Measurements from ENCODE around the gene SYT15.

The SYT15 gene

DNA sequence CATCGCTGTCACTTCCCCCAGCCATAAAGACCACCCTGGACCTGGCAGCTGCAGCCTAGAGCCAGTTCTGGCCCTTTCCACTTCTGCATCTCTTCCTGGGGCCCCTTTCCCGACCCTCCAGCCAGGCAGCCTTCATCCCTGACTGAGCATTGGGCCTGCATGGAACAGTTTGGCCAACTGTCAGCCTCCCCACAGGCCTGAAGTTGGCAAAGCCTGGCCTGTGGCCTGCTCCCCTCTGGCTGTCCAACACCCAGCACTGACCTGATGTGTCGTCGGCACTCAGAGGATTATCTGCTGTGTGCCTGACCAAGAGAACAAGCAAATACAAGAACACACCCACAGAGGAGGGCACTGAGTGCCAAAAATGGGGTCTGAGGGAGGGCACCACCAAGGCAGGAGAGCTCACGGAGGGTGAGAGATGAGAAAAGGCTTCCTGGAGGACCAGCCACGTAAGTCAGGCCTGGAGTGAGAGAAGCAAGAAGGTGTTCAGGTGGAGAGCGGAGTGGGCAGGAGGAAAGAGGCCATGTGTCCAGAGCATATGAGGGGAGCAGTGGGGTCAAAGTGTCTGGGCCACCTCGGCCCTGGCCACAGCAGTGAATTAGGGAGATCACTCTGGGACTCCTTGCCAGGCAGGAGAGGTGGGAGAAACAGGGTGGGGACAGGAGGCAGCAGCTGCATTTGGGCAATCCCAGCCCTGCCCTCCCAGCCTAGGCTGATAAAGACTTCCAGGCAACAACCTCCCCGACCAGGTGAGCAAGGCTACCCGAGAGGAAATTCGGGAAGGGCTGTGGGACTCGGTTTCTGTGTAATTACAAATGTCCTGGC lies 27.0 kb upstream of the SYT15 start:
- H3K27me3 ChIP-seq (ENCODE audit: control insufficient read depth in 1 of 2, insufficient read depth in 2 of 2, low read length in 2 of 2): peaks cover 6 to 19% of the 10 kb centered on the region in 2 donors
- H3K27ac ChIP-seq (ENCODE audit: low read depth, low read length): no peak overlapping the region
- no peak overlapping the region for H3K4me3 ChIP-seq (ENCODE audit: low read depth in 1 of 2, low read length in 2 of 2)
- H3K36me3 ChIP-seq (ENCODE audit: control insufficient read depth in 1 of 2, insufficient read depth in 2 of 2, low read length in 2 of 2): peaks cover 0 to 18% of the 10 kb centered on the region in 2 donors
- no peaks in the 10 kb centered on the region for H3K9me3 ChIP-seq (ENCODE audit: control insufficient read depth in 1 of 2, low read length in 2 of 2)
- peaks cover 19 to 23% of the 10 kb centered on the region in 2 donors for H3K4me1 ChIP-seq (ENCODE audit: control insufficient read depth in 1 of 2, insufficient read depth in 2 of 2, low read length in 2 of 2)
- no peak overlapping the region for H3K9ac ChIP-seq (ENCODE audit: low read depth in 1 of 2, low read length in 2 of 2)

DNA sequence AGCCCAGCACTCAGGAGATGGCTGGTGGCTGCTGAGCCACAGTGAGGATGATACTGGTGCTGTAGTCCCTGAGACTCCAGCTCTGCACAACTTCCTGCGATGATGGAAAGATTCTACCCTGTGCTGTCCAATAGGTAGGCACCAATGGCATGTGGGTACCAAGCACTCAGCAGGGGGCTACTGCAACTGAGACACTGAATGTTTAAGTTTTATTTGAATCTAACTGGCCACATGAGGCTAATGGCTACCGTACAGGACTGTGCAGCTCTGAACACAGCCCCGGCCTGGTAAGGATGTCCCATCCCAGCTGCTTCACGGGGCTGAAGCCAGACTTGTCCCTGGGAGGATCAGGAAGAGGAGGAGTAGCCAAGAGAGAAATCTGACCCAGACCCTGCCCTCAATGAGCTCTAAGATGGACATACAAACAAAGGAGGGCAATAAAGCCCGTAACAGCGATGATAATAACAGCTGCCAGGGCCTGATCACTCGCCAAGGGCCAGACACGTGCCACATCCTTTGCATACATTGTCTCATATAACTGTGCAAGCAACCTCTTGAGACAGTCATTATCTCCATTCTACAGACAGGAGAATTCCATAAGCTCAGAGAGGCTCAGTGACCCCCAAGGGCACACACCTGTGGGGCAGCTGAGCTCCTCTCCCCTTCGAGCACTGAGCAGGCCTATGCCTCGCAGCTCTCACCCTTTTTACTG lies 26.2 kb upstream of the SYT15 start:
- Histone ChIP-seq H3K36me3 (ENCODE audit: control insufficient read depth in 1 of 2, insufficient read depth in 2 of 2, low read length in 2 of 2) (peaks cover 0 to 18% of the 10 kb centered on the region in 2 donors), H3K9ac (ENCODE audit: low read depth in 1 of 2, low read length in 2 of 2) (no peak overlapping the region), H3K4me3 (ENCODE audit: low read depth in 1 of 2, low read length in 2 of 2) (no peak overlapping the region), H3K9me3 (ENCODE audit: control insufficient read depth in 1 of 2, low read length in 2 of 2) (no peaks in the 10 kb centered on the region), H3K4me1 (ENCODE audit: control insufficient read depth in 1 of 2, insufficient read depth in 2 of 2, low read length in 2 of 2) (peaks cover 19 to 26% of the 10 kb centered on the region in 2 donors), H3K27me3 (ENCODE audit: control insufficient read depth in 1 of 2, insufficient read depth in 2 of 2, low read length in 2 of 2) (peaks cover 13 to 27% of the 10 kb centered on the region in 2 donors), H3K27ac (ENCODE audit: low read depth, low read length) (no peak overlapping the region)

DNA sequence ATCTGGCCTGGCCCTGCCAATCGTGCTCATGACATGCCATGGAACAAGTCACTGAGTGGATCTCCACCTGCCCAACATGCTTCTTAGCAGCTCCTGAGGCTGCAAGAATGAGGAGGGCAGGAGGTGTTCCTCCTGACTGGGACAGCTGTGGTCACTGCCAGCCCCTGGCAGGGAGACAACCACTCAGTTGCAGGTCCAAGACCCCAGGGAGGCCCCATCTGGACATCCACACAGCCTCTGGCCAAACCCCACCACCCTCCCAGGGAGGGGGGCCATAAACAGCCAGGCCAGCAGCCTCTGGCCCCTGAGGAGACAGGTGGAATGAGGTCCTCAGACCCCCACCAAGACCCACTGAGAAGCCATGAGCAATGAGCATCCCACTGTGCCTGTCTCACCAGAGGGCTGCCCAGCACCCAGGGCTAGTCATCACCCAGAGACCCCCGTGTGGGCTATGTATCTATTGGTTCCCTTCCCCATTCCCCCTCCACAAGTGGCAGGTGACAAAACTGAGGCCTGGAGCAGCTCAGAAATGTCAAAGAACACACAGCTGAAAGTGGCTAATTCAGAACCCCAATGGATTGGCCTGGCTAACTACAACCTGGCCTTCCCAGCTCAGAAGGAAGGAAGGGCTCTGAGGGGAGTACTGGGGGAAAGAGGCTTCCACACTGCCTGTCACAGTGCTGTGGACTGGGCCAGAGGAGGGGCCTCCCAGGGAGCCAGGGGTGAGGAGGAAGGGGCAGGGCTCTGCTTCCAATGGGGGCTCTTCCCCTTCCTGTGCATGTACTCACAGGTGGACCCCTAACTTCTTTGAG lies 25.5 kb upstream of the SYT15 start:
- Histone ChIP-seq H3K9me3 (ENCODE audit: control insufficient read depth in 1 of 2, low read length in 2 of 2) (no peaks in the 10 kb centered on the region), H3K4me3 (ENCODE audit: low read depth in 1 of 2, low read length in 2 of 2) (no peak overlapping the region), H3K9ac (ENCODE audit: low read depth in 1 of 2, low read length in 2 of 2) (no peak overlapping the region), H3K36me3 (ENCODE audit: control insufficient read depth in 1 of 2, insufficient read depth in 2 of 2, low read length in 2 of 2) (peaks cover 0 to 18% of the 10 kb centered on the region in 2 donors), H3K27ac (ENCODE audit: low read depth, low read length) (no peak overlapping the region), H3K4me1 (ENCODE audit: control insufficient read depth in 1 of 2, insufficient read depth in 2 of 2, low read length in 2 of 2) (peaks cover 19 to 26% of the 10 kb centered on the region in 2 donors), H3K27me3 (ENCODE audit: control insufficient read depth in 1 of 2, insufficient read depth in 2 of 2, low read length in 2 of 2) (peaks cover 21 to 34% of the 10 kb centered on the region in 2 donors)

DNA sequence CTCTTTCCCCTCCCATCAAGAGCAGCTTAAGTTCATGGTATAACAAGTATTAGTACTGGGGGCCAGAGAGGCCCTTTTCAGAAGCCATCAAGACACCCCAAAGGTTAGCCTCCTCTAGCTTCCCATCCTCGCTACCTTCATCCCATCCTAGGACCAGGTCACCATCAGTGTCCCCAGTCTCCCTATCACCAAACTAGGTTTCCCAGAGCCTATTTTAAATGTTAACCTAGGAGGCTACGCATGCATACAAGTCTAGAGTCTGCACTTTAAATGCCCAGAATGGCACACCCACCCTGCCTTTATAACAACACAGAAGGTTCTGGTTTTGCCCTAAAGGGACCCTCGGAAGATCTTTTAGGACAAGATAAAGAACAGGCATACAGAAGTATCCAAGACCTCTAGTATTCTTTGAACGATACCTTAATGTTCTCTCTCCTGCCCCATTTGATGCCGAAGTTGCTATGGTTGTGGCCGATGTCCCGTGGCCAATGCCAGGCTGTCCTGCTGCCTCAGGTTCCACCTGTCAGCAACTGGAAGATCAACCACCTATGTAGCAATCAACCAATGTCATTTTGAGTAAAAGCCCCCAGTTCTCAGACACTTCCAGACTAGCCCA lies 24.7 kb upstream of the SYT15 start:
- Histone ChIP-seq H3K4me1 (ENCODE audit: control insufficient read depth in 1 of 2, insufficient read depth in 2 of 2, low read length in 2 of 2) (peaks cover 19 to 26% of the 10 kb centered on the region in 2 donors), H3K27me3 (ENCODE audit: control insufficient read depth in 1 of 2, insufficient read depth in 2 of 2, low read length in 2 of 2) (peaks cover 26 to 40% of the 10 kb centered on the region in 2 donors), H3K9ac (ENCODE audit: low read depth in 1 of 2, low read length in 2 of 2) (no peak overlapping the region)

DNA sequence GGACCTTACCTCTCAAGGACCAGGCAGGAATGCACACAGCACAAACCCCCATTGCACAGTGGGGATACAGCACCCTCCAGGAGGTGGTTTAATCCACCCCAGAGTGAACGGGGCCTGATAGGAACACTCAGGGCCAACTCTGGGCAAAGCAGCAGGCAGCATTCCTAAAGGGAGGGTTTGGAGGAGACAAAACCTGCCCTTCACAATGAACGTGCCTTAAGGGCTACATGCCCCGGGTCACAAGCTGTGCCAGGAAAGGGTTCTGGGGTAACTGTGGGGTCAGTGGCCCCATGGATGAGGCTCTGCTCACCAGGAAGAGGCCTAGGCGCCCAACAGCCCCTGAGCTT lies 23.6 kb upstream of the SYT15 start:
- Histone ChIP-seq H3K27ac (ENCODE audit: low read depth, low read length) (no peak overlapping the region), H3K9me3 (ENCODE audit: control insufficient read depth in 1 of 2, low read length in 2 of 2) (no peaks in the 10 kb centered on the region), H3K4me3 (ENCODE audit: low read depth in 1 of 2, low read length in 2 of 2) (peak overlapping the region; percentile 60 to 74), H3K36me3 (ENCODE audit: control insufficient read depth in 1 of 2, insufficient read depth in 2 of 2, low read length in 2 of 2) (peaks cover 0 to 9% of the 10 kb centered on the region in 2 donors), H3K9ac (ENCODE audit: low read depth in 1 of 2, low read length in 2 of 2) (peak overlapping the region; percentile 46 to 53), H3K27me3 (ENCODE audit: control insufficient read depth in 1 of 2, insufficient read depth in 2 of 2, low read length in 2 of 2) (peaks cover 27 to 43% of the 10 kb centered on the region in 2 donors), H3K4me1 (ENCODE audit: control insufficient read depth in 1 of 2, insufficient read depth in 2 of 2, low read length in 2 of 2) (peaks cover 19 to 26% of the 10 kb centered on the region in 2 donors)

More for the DNA sequence above, 24.7 kb upstream of the SYT15 start:
- H3K27ac ChIP-seq (ENCODE audit: low read depth, low read length): no peak overlapping the region
- no peak overlapping the region for H3K4me3 ChIP-seq (ENCODE audit: low read depth in 1 of 2, low read length in 2 of 2)
- peaks cover 0 to 18% of the 10 kb centered on the region in 2 donors for H3K36me3 ChIP-seq (ENCODE audit: control insufficient read depth in 1 of 2, insufficient read depth in 2 of 2, low read length in 2 of 2)
- no peaks in the 10 kb centered on the region for H3K9me3 ChIP-seq (ENCODE audit: control insufficient read depth in 1 of 2, low read length in 2 of 2)

DNA sequence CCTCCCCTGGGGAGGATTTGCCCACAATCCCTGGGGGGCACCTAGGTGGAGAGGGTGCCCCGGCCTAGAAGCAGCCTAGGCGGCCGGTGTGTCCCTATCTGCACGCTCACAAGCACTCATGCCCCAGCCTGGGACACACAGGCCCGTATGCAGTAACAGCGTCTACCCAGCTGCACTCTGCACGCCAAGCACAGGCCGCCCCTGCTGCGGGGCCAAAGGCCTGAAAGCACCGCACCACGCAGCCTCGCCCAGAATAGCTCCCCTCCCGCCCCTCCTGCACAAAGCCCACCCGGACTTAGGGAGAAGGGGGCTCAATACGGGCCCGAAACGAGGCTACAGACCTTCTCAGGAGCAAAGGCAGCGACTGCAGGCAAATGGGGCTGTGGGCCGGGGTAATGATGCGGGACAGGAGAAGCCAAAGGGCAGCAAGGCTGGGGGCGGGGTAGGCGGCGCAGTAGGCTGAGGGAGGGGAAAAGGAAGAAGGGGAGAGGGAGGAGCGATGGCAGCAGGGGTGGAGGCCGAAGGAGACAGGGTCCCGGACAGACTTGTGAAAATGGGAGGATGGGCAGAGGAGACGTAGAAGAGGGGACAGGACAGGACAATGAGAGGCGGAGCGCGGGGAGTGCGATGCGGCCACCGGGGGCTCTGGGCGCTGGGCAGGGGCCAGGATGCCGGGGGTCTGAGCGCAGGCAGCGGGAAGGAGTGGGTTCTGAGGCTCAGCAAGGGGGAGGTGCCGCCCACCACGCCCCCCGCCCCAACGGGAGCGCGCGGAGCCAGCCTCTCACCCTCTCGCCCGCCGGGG lies 23.0 kb upstream of the SYT15 start:
- Histone ChIP-seq H3K4me1 (ENCODE audit: control insufficient read depth in 1 of 2, insufficient read depth in 2 of 2, low read length in 2 of 2) (peaks cover 19 to 26% of the 10 kb centered on the region in 2 donors), H3K4me3 (ENCODE audit: low read depth in 1 of 2, low read length in 2 of 2) (peak overlapping the region; percentile 60 to 74), H3K36me3 (ENCODE audit: control insufficient read depth in 1 of 2, insufficient read depth in 2 of 2, low read length in 2 of 2) (peaks cover 0 to 8% of the 10 kb centered on the region in 2 donors), H3K9me3 (ENCODE audit: control insufficient read depth in 1 of 2, low read length in 2 of 2) (no peaks in the 10 kb centered on the region), H3K27ac (ENCODE audit: low read depth, low read length) (no peak overlapping the region), H3K9ac (ENCODE audit: low read depth in 1 of 2, low read length in 2 of 2) (peak overlapping the region; percentile 46 to 53), H3K27me3 (ENCODE audit: control insufficient read depth in 1 of 2, insufficient read depth in 2 of 2, low read length in 2 of 2) (peaks cover 33 to 43% of the 10 kb centered on the region in 2 donors)

DNA sequence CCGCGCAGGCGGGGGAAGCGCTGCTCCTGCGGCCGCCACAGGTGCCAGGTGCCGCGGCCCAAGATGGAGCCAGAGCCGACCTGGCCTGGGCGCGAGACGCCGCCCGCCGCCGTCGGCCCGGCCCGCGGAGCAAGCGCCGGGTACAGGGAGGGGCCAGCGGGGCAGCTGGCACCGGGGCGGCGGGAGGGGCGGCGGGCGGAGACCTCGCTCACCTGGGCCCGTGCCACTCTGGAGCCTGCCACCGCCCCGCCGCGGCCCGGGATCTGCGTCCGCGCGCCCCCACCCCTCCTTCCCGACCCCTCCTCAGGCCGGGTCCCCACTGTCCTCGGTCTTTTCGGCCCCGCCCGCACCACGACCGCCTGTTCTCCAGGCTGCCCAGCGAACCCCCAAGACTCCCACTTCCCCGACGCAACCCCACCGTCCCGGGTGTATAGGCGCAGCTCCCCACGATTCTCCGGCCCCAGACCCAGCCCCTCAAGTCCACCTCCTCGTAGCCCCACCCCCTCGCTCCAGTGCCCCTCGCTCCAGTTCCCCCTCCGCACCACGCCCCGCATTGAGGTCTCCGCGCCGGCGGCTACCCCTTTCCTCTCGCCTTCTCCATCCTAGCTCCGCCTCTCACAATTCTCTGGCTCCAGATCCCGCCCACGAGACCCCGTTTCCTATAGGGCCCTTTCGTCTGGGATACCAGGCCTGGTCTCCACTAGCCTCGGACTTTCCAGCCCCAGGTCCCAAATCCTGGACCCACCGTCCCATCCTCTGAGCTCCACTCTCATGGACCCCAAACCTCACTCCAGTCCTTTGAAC lies 22.2 kb upstream of the SYT15 start, which contains the start of gene GPRIN2:
Gene GPRIN2, minus strand, starts transcription at position 144 of the 804 bp plus-strand sequence. CDS start 5,922 bp downstream, outside the sequence.
- H3K4me1 ChIP-seq (ENCODE audit: control insufficient read depth in 1 of 2, insufficient read depth in 2 of 2, low read length in 2 of 2): peaks cover 19 to 26% of the 10 kb centered on the region in 2 donors
- peaks cover 35 to 42% of the 10 kb centered on the region in 2 donors for H3K27me3 ChIP-seq (ENCODE audit: control insufficient read depth in 1 of 2, insufficient read depth in 2 of 2, low read length in 2 of 2)
- peaks cover 0 to 4% of the 10 kb centered on the region in 2 donors for H3K36me3 ChIP-seq (ENCODE audit: control insufficient read depth in 1 of 2, insufficient read depth in 2 of 2, low read length in 2 of 2)
- H3K4me3 ChIP-seq (ENCODE audit: low read depth in 1 of 2, low read length in 2 of 2): peak within 1 kb of the TSS; percentile 60 to 74
- no peaks in the 10 kb centered on the region for H3K9me3 ChIP-seq (ENCODE audit: control insufficient read depth in 1 of 2, low read length in 2 of 2)
- peak within 1 kb of the TSS; percentile 46 to 53 for H3K9ac ChIP-seq (ENCODE audit: low read depth in 1 of 2, low read length in 2 of 2)
- H3K27ac ChIP-seq (ENCODE audit: low read depth, low read length): no peak within 1 kb of the TSS

DNA sequence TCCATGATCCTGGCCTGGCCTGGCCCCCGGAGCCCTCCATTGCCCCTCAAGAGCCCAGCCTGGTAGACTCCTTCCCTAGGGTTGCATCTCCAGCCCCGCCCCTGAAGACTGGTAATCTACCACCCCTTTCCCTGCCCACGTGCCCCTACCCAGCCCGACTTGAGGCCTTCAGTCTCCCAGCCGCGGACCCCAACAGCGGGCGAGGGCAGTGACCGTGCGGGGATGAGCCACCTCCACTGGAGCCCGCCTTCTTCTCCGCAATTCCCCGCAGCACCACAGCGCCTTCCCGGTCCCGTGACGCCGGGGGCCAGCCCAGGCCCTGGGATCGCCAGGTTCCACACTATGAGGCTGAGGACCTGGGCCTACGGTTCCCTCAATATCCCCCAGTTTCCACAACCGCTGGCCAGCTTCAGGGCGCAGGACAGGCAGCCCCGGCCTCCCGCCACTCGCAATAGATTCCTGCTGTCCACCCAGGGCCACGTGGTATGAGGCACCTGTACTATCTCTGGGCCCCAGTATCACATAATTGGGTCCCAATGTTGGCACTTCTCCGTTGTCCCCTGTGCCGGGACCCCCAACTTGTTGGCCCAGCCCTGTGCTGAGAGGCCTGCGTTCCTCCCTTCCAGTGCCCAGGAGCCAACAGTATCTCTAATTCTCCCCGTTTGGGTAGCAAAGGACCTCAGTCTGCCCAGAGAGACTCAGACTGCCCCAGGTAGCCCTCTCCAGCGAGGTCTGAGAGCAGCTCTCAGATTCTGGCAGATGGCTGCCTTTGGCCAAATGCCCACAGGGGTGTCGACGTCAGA lies 21.4 kb upstream of the SYT15 start:
- Histone ChIP-seq H3K36me3 (ENCODE audit: control insufficient read depth in 1 of 2, insufficient read depth in 2 of 2, low read length in 2 of 2) (no peaks in the 10 kb centered on the region), H3K27ac (ENCODE audit: low read depth, low read length) (no peak overlapping the region), H3K9ac (ENCODE audit: low read depth in 1 of 2, low read length in 2 of 2) (no peak overlapping the region), H3K27me3 (ENCODE audit: control insufficient read depth in 1 of 2, insufficient read depth in 2 of 2, low read length in 2 of 2) (peaks cover 35 to 39% of the 10 kb centered on the region in 2 donors), H3K4me1 (ENCODE audit: control insufficient read depth in 1 of 2, insufficient read depth in 2 of 2, low read length in 2 of 2) (peaks cover 12 to 21% of the 10 kb centered on the region in 2 donors), H3K4me3 (ENCODE audit: low read depth in 1 of 2, low read length in 2 of 2) (no peak overlapping the region), H3K9me3 (ENCODE audit: control insufficient read depth in 1 of 2, low read length in 2 of 2) (no peaks in the 10 kb centered on the region)
